ENCODE results near the gene SLC13A3.
A peak's percentile ranks its signal among the peaks of the same experiment; 100 is the strongest.

SLC13A3 gene

DNA sequence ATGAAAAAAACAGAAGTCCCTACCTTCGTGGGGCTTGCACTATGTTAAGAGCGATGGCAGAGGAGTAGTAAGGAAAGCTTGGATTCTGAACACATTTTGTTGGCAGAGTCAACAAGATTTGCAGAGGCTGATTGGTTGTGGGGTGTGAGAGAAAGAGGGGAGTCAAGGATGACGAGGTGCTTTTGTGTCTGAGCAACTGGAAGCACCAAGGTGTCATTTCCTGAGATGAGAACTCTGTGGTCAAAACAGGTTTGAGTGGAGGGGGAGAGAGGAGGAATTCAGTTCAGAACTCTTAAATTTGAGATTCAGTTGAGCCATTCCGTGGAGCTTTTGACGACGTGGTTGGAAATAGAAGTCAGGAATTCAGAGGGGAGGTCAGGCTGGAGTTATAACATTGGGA lies 104.3 kb downstream of the SLC13A3 start:
- no peak for DNase-seq (ENCODE audit: extremely low read depth, low read depth)
- TF ChIP-seq, protein P1, sequence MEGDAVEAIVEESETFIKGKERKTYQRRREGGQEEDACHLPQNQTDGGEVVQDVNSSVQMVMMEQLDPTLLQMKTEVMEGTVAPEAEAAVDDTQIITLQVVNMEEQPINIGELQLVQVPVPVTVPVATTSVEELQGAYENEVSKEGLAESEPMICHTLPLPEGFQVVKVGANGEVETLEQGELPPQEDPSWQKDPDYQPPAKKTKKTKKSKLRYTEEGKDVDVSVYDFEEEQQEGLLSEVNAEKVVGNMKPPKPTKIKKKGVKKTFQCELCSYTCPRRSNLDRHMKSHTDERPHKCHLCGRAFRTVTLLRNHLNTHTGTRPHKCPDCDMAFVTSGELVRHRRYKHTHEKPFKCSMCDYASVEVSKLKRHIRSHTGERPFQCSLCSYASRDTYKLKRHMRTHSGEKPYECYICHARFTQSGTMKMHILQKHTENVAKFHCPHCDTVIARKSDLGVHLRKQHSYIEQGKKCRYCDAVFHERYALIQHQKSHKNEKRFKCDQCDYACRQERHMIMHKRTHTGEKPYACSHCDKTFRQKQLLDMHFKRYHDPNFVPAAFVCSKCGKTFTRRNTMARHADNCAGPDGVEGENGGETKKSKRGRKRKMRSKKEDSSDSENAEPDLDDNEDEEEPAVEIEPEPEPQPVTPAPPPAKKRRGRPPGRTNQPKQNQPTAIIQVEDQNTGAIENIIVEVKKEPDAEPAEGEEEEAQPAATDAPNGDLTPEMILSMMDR (IDR thresholded peaks at IDR 0.05; ENCODE audit: low read depth, low read length), result no peak

DNA sequence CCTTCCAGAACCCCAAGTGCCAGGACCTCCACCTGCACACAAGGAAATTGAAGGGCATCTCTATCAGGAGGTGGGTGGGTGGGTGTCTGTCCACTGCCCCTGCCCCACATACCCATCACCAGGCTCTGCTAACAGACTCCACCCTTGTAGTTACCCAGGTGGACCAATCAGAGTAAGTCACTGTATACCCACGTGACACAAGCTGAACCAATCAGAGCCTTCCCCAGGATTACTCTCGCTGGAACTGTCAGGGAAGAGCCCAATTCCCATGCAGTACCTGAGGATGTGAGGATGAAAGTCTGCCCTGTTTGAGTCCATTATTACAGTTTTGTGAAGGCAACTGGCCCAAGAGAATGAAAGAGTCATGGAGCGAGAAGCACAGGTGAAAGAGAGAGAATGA lies 105.0 kb downstream of the SLC13A3 start:
- no peak for DNase-seq (ENCODE audit: extremely low read depth, low read depth)
- TF ChIP-seq, protein P1 (IDR thresholded peaks at IDR 0.05; ENCODE audit: low read depth, low read length), result no peak

DNA sequence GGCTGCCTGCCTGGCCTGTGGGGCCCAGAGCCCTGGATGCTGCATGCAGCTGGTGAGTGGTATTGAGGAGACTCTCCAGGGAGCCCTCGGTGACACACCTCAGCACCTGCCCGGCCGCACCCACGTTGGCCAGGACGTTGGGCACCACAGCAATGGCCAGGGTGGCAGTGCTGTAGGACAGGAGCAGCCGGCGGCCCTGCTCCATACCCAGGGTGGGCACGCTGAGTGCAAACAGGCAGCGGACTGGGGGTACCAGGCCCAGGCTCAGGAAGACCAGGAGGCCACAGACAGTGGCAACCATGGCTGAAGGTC lies 105.5 kb downstream of the SLC13A3 start:
- TF ChIP-seq, protein P1 (IDR thresholded peaks at IDR 0.05; ENCODE audit: low read depth, low read length), result no peak
- DNase-seq (ENCODE audit: extremely low read depth, low read depth), result no peak

DNA sequence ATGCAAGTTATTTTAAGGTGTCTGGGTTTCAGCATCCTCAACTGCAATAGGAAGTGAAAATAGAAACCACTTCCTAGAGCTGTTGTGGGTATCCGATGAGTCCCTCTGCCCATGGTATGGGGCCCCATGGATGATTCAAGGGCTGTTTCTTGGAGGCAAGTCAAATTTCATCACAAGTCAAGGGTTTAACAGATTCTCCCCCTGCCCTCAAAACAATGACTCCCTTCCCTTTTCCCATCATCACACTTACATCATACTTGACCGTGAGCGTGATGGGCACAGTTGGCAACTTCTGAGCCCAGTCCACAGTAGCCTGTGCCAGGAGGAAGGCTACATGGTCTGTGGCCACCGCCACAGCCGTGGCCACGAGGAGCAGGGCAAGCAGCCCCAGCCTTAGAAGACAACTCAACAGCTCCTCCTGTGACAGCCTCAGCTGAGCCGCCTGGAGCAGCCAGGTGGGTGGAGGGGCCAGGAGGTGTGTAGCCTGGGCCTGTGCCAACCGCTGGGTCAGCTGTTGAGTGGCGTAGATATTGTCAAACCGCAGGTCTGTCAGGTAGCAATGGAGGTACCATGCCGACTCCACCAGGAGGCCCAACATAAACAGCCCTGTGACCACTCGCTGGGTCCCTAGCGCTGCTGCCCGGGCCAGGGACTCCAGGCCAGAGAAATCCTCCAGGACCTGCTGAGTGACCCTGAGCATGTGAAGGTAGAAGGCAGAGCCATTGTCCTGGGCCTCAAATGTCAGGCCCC lies 106.0 kb downstream of the SLC13A3 start:
- DNase-seq (ENCODE audit: extremely low read depth, low read depth), result no peak
- TF ChIP-seq, protein P1 (IDR thresholded peaks at IDR 0.05; ENCODE audit: low read depth, low read length), result no peak

DNA sequence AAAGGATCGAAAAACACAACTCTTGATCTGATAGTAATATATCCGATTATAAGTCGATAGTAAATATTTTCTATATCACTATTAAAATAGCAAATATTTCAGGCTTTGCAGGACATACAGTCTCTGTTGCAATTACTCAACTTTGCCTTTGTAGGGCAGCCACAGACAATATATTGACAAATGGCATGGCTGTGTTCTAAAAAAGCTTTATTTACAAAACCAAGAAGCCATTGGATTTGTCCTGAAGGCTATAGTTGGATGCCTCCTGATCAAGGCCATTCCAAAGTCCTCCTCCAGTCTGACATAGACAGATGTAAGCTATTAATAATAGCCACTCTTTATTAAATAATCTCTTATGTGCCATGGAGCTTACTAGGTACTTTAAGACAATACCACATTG lies 106.7 kb downstream of the SLC13A3 start:
- TF ChIP-seq, protein P1 (IDR thresholded peaks at IDR 0.05; ENCODE audit: low read depth, low read length), result peak; percentile 4; the same call in 1 of the 2 replicates
- DNase-seq (ENCODE audit: extremely low read depth, low read depth), result no peak

DNA sequence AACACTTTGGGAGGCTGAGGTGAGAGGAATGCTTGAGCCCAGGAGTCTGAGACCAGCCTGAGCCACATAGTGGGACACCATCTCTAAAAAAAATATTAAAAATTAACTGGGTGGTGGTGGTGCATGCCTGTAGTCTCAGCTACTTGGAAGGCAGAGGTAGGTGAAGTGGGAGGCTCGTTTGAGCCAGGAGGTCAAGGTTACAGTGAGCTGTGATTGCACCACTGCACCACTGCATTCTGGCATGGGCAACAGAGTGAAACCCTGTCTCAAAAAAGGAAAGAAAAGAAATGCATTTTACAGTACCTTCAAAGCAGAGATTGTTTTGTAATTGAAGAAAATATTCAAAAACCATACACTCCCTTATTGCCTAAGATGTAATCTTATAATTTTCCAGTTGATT lies 107.3 kb downstream of the SLC13A3 start:
- DNase-seq (ENCODE audit: extremely low read depth, low read depth), result no peak
- TF ChIP-seq, protein P1 (IDR thresholded peaks at IDR 0.05; ENCODE audit: low read depth, low read length), result no peak

DNA sequence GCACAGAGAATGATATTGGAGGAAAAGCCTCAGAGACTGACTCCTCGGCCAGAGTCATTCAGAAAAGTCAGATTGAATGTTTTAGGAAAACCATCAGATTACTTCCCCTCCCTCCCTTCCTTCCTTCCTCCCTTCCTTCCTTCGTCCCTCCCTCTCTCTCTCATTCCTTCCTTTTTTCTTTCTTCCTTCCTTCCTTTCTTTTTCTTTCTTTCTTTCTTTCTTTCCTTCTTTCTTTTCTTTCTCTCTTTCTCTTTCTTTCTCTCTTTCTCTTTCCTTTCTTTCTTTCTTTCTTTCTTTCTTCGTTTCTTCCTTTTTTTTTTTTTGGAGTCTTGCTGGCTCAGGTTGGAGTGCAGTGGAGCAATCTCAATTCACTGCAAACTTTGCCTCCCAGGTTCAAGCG lies 108.2 kb downstream of the SLC13A3 start:
- no peak for DNase-seq (ENCODE audit: extremely low read depth, low read depth)
- TF ChIP-seq, protein P1 (IDR thresholded peaks at IDR 0.05; ENCODE audit: low read depth, low read length), result no peak

Data from AG09319 (cell line).